WI38 (cell line): Measurements from ENCODE around the gene FGFBP1.

Source experiments
- H3K4me3 ChIP-seq: 2 replicates; pipeline ENCODE4 v1.5.1; 2011; ENCODE audit warnings: low read depth, mild to moderate bottlenecking, control low read depth, low read length
- TF ChIP-seq, protein P1 (sequence below): IDR thresholded peaks from 2 replicates; pipeline ENCODE4 v1.5.1; 2012; ENCODE audit warnings: low read depth, mild to moderate bottlenecking, control low read depth, low read length

FGFBP1 gene

GRCh38 chr4:15934259-15934658, 4.3 kb downstream of the FGFBP1 start:
- no peak overlapping the region for H3K4me3 ChIP-seq
- TF ChIP-seq, protein P1, sequence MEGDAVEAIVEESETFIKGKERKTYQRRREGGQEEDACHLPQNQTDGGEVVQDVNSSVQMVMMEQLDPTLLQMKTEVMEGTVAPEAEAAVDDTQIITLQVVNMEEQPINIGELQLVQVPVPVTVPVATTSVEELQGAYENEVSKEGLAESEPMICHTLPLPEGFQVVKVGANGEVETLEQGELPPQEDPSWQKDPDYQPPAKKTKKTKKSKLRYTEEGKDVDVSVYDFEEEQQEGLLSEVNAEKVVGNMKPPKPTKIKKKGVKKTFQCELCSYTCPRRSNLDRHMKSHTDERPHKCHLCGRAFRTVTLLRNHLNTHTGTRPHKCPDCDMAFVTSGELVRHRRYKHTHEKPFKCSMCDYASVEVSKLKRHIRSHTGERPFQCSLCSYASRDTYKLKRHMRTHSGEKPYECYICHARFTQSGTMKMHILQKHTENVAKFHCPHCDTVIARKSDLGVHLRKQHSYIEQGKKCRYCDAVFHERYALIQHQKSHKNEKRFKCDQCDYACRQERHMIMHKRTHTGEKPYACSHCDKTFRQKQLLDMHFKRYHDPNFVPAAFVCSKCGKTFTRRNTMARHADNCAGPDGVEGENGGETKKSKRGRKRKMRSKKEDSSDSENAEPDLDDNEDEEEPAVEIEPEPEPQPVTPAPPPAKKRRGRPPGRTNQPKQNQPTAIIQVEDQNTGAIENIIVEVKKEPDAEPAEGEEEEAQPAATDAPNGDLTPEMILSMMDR, result no peak

GRCh38 chr4:15931451-15932210, 6.9 kb downstream of the FGFBP1 start:
- TF ChIP-seq, protein P1, result no peak
- H3K4me3 ChIP-seq, result no peak overlapping the region

DNA sequence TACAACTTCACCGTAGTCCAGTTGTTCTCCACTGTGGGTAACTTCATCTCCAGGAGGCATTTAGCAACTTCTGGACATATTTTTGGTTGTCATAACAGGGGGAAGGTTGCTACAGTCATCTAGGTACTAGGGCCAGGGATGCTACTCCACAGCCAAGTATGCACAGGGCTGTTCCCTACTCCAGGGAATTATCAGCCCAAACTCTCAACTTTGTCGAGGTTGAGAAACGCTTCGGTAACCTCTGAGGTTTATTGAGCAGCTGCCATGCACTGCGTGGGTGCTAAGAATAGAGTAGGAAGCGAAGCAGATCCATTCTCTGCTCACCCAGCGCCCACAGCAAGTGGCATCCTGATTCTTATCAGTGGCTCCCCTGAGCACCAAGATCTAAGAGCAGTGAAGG, 8.2 kb downstream of the FGFBP1 start:
- TF ChIP-seq, protein P1, result no peak
- H3K4me3 ChIP-seq, result no peak overlapping the region

DNA sequence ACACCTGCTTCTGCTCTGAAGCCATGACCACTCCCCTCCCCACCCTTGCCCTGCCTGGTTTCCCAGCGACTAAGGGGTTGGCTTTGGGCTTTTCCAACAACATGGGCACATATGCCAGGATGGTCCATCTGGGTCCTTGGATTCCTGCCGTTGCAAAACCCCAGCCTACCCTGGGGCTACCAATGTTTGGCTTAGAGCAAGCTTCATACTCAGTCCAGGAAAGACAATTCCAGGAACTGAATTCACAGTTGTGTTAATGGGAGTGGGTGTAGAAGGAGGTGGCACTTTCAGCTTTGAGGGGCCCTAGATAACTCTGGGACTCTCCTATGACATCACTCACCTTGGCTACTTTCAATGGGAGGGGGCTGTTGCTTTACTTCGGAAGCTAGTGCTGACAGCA, 9.0 kb downstream of the FGFBP1 start:
- TF ChIP-seq, protein P1, result no peak
- no peak overlapping the region for H3K4me3 ChIP-seq

DNA sequence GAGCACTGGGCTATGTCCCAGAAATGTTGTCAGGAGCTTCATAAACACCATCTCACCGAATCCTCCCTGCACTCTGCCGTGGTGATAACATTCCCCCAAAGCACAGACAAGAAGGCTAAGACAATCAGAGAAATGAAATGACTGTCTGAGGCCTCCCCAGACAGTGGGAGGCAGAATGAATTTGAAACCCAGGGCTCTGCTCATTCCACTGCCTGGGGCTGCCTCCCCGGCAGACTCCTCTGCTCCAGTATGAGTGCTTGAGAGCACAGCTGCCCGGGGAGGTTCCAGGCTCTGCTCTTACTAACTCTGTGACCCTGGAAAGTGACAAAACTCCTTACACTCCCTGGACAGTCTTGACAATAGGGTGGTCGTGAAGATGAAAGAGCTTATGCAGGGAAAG, 9.7 kb downstream of the FGFBP1 start:
- TF ChIP-seq, protein P1, result no peak
- no peak overlapping the region for H3K4me3 ChIP-seq

DNA sequence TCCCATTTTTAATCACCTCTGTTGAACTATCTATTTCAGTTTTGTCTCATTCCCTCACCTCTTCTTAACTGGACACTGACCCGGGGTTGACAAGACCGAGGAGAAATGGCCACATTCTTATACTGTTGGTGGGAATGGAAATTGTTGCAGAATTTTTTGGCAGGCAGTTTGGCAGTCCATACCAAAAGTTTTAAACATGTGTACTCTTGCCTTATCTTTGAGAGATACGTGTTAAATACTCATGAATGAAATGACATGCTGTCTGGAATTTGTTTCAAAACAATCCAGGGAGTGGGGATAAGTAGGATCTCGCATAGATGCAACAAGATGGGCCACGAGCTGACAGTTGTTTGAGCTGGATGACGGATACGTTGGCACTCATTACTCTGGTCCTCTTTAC, 12.1 kb downstream of the FGFBP1 start:
- H3K4me3 ChIP-seq, result no peak overlapping the region
- TF ChIP-seq, protein P1, result no peak

GRCh38 chr4:15925830-15926229, 12.7 kb downstream of the FGFBP1 start:
- TF ChIP-seq, protein P1, result no peak
- H3K4me3 ChIP-seq, result no peak overlapping the region
